ENCODE results near the gene OBSCN. TPM values are rescaled to one million over a fixed set of nuclear protein-coding genes. Genes with fewer than 3 reads are reported as not detected.
A peak's percentile ranks its signal among the peaks of the same experiment; 100 is the strongest.

The OBSCN gene
- total and polyA plus RNA-seq, 9 donors: 184 to 401 (median 297) TPM

DNA sequence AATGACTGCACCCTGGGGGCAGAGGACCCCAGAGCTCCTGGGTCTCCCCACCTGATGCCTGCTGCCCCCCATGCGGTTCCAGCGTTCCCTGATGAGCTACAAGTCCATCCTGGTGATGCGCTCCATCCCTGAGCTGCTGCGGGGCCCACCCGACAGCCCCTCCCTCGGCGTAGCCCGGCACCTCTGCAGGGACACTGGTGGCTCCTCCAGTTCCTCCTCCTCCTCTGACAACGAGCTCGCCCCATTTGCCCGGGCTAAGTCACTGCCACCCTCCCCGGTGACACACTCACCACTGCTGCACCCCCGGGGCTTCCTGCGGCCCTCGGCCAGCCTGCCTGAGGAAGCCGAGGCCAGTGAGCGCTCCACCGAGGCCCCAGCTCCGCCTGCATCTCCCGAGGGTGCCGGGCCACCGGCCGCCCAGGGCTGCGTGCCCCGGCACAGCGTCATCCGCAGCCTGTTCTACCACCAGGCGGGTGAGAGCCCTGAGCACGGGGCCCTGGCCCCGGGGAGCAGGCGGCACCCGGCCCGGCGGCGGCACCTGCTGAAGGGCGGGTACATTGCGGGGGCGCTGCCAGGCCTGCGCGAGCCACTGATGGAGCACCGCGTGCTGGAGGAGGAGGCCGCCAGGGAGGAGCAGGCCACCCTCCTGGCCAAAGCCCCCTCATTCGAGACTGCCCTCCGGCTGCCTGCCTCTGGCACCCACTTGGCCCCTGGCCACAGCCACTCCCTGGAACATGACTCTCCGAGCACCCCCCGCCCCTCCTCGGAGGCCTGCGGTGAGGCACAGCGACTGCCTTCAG is 163.3 kb downstream of the OBSCN start:
- Histone ChIP-seq H3K4me1 (ENCODE audit: control insufficient read depth, insufficient read depth, low read length) (peaks cover 71% of the 10 kb centered on the region), H3K36me3 (ENCODE audit: control insufficient read depth, insufficient read depth, low read length) (peaks cover 47% of the 10 kb centered on the region), H3K27me3 (ENCODE audit: control insufficient read depth, insufficient read depth, low read length) (peaks cover 3% of the 10 kb centered on the region), H3K9me3 (replicated peaks; ENCODE audit: control insufficient read depth, low read depth, low read length) (no peaks in the 10 kb centered on the region), H3K4me3 (ENCODE audit: low read length) (no peak overlapping the region), H3K27ac (ENCODE audit: low read length) (no peak overlapping the region)
- no peak for DNase-seq
- 84% methylated on average over 42 of the region's 50 CpGs for WGBS (ENCODE audit: insufficient coverage)

DNA sequence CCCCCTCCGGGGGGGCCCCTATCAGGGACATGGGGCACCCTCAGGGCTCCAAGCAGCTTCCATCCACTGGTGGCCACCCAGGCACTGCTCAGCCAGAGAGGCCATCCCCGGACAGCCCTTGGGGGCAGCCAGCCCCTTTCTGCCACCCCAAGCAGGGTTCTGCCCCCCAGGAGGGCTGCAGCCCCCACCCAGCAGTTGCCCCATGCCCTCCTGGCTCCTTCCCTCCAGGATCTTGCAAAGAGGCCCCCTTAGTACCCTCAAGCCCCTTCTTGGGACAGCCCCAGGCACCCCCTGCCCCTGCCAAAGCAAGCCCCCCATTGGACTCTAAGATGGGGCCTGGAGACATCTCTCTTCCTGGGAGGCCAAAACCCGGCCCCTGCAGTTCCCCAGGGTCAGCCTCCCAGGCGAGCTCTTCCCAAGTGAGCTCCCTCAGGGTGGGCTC is 163.9 kb downstream of the OBSCN start:
- DNase-seq: no peak
- Histone ChIP-seq H3K36me3 (ENCODE audit: control insufficient read depth, insufficient read depth, low read length) (peaks cover 53% of the 10 kb centered on the region), H3K27me3 (ENCODE audit: control insufficient read depth, insufficient read depth, low read length) (peaks cover 3% of the 10 kb centered on the region), H3K4me3 (ENCODE audit: low read length) (no peak overlapping the region), H3K9me3 (replicated peaks; ENCODE audit: control insufficient read depth, low read depth, low read length) (no peaks in the 10 kb centered on the region), H3K27ac (ENCODE audit: low read length) (peak overlapping the region; percentile 13), H3K4me1 (ENCODE audit: control insufficient read depth, insufficient read depth, low read length) (peaks cover 66% of the 10 kb centered on the region)
- WGBS (ENCODE audit: insufficient coverage): 67% methylated on average over 4 of the region's 4 CpGs

DNA sequence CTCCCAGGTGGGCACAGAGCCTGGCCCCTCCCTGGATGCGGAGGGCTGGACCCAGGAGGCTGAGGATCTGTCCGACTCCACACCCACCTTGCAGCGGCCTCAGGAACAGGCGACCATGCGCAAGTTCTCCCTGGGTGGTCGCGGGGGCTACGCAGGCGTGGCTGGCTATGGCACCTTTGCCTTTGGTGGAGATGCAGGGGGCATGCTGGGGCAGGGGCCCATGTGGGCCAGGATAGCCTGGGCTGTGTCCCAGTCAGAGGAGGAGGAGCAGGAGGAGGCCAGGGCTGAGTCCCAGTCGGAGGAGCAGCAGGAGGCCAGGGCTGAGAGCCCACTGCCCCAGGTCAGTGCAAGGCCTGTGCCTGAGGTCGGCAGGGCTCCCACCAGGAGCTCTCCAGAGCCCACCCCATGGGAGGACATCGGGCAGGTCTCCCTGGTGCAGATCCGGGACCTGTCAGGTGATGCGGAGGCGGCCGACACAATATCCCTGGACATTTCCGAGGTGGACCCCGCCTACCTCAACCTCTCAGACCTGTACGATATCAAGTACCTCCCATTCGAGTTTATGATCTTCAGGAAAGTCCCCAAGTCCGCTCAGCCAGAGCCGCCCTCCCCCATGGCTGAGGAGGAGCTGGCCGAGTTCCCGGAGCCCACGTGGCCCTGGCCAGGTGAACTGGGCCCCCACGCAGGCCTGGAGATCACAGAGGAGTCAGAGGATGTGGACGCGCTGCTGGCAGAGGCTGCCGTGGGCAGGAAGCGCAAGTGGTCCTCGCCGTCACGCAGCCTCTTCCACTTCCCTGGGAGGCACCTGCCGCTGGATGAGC is 164.5 kb downstream of the OBSCN start:
- H3K27me3 ChIP-seq (ENCODE audit: control insufficient read depth, insufficient read depth, low read length): peaks cover under 1% of the 10 kb centered on the region
- WGBS (ENCODE audit: insufficient coverage): 50% methylated on average over 32 of the region's 34 CpGs
- H3K27ac ChIP-seq (ENCODE audit: low read length): no peak overlapping the region
- H3K9me3 ChIP-seq (replicated peaks; ENCODE audit: control insufficient read depth, low read depth, low read length): no peaks in the 10 kb centered on the region
- H3K36me3 ChIP-seq (ENCODE audit: control insufficient read depth, insufficient read depth, low read length): peaks cover 56% of the 10 kb centered on the region
- H3K4me1 ChIP-seq (ENCODE audit: control insufficient read depth, insufficient read depth, low read length): peaks cover 60% of the 10 kb centered on the region
- DNase-seq: no peak
- no peak overlapping the region for H3K4me3 ChIP-seq (ENCODE audit: low read length)

DNA sequence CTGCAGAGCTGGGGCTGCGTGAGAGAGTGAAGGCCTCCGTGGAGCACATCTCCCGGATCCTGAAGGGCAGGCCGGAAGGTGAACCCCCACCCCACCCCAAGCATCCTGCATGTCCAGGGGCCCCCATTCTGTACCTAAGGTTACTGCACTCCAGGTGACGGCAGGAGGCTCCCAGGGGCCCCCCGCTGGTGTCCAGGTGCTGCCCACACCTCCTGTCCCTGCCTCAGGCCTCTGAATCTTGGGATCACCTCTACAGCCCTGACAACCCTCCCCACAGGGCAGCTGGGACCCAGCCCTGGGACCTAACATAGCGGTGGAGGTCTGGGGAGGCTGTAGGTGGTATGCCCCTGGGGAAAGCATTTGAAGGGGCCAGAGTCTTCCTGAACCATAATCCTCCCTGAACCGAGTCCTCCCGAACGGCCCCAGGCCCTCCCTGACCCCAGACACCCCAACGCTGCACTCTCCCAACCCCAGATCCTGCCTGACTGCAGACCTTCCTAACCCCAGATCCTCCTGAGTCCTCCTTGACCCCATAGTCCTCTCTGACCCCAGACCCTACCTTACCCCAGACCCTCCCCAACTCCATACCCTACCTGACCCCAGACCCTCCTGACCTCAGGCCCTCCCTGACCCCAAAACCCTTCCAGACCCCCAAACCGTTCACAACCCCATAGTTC is 165.3 kb downstream of the OBSCN start:
- H3K27me3 ChIP-seq (ENCODE audit: control insufficient read depth, insufficient read depth, low read length): no peaks in the 10 kb centered on the region
- no peak for DNase-seq
- H3K4me1 ChIP-seq (ENCODE audit: control insufficient read depth, insufficient read depth, low read length): peaks cover 55% of the 10 kb centered on the region
- H3K4me3 ChIP-seq (ENCODE audit: low read length): no peak overlapping the region
- 56% methylated on average over 8 of the region's 12 CpGs for WGBS (ENCODE audit: insufficient coverage)
- no peak overlapping the region for H3K27ac ChIP-seq (ENCODE audit: low read length)
- H3K9me3 ChIP-seq (replicated peaks; ENCODE audit: control insufficient read depth, low read depth, low read length): no peaks in the 10 kb centered on the region
- peaks cover 55% of the 10 kb centered on the region for H3K36me3 ChIP-seq (ENCODE audit: control insufficient read depth, insufficient read depth, low read length)

DNA sequence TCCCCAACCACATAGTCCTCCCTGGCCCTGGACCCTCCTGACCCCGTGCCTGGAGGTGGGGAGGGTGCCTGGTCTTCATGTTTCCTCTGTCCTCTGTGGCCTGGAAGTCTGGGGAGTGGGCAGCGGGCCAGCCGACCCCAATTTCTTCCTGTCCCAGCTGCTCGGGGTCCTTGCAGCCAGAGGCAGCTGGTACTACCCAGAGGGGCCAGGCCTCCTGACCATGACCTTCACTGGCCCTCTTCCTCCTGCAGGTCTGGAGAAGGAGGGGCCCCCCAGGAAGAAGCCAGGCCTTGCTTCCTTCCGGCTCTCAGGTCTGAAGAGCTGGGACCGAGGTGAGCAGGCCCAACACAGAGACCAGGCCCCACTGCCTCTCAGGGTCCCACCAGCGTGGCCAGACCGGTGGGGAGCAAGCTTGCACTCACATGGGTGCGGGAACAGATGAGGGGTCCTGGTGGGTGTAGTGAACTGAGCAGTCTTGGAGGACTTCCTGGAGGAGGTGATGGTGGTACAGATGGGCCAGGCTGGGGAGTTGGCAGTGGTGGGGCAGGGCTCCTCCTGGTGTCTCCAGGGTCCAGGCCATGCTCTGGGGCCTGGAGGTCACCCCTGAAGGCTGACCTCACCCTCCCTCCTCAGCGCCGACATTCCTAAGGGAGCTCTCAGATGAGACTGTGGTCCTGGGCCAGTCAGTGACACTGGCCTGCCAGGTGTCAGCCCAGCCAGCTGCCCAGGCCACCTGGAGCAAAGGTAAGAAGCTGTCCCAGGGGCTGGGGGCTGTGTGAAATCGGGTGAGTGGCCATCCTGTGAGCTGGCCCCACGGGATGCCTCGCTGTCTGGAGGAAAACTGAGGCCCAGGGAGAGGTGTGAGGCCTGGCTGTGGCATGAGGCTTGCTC is 166.1 kb downstream of the OBSCN start:
- H3K36me3 ChIP-seq (ENCODE audit: control insufficient read depth, insufficient read depth, low read length): peaks cover 52% of the 10 kb centered on the region
- no peak for DNase-seq
- H3K27ac ChIP-seq (ENCODE audit: low read length): peak overlapping the region; percentile 31
- no peak overlapping the region for H3K4me3 ChIP-seq (ENCODE audit: low read length)
- H3K27me3 ChIP-seq (ENCODE audit: control insufficient read depth, insufficient read depth, low read length): peaks cover 2% of the 10 kb centered on the region
- no peaks in the 10 kb centered on the region for H3K9me3 ChIP-seq (replicated peaks; ENCODE audit: control insufficient read depth, low read depth, low read length)
- 79% methylated on average over 12 of the region's 14 CpGs for WGBS (ENCODE audit: insufficient coverage)
- peaks cover 52% of the 10 kb centered on the region for H3K4me1 ChIP-seq (ENCODE audit: control insufficient read depth, insufficient read depth, low read length)

DNA sequence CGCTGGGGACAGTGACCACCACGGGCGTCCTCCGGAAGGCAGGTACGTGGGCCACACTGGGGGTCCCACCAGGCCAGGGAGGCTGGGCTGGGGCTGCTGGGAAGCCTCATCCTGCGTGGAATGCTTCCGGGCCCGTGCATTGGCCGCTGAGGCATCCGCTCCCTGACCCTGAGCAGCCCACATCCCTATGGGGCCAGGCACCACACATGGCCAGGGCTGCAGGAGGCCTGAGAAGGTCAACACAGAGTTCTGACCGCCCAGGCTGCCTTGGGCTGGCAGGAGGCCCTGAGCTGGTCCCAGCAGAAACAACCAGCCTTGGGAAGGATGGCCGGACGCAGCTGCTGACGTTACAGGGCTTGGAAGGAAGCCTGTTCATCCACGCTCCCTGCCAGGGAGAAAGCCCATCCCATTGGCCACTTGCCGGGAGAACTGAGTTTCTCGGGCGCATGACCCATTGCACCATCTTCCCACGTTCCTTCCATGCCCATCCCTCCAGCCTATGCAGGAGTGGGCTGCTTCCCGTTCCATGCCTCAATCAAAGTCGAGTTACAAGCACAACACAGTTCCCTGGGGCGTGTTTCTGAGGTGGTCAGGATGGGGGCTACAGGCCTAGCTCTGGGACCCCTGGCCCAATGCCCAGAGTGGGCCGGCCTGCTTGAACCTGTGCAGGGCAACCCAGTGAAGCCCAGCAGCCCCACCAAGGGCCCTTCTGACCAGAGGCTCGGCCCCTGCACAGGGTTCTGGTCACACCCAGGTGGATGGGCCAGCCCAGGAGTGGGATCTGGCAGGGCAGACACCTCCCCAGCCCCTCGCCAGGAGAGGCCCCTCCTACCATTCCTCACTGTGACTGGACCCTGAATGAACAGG is 167.1 kb downstream of the OBSCN start:
- Histone ChIP-seq H3K4me1 (ENCODE audit: control insufficient read depth, insufficient read depth, low read length) (peaks cover 49% of the 10 kb centered on the region), H3K9me3 (replicated peaks; ENCODE audit: control insufficient read depth, low read depth, low read length) (no peaks in the 10 kb centered on the region), H3K27me3 (ENCODE audit: control insufficient read depth, insufficient read depth, low read length) (peaks cover 8% of the 10 kb centered on the region), H3K36me3 (ENCODE audit: control insufficient read depth, insufficient read depth, low read length) (peaks cover 43% of the 10 kb centered on the region), H3K27ac (ENCODE audit: low read length) (peak overlapping the region; percentile 68), H3K4me3 (ENCODE audit: low read length) (no peak overlapping the region)
- 39% methylated on average over 22 of the region's 25 CpGs for WGBS (ENCODE audit: insufficient coverage)
- peak; percentile 89 for DNase-seq

DNA sequence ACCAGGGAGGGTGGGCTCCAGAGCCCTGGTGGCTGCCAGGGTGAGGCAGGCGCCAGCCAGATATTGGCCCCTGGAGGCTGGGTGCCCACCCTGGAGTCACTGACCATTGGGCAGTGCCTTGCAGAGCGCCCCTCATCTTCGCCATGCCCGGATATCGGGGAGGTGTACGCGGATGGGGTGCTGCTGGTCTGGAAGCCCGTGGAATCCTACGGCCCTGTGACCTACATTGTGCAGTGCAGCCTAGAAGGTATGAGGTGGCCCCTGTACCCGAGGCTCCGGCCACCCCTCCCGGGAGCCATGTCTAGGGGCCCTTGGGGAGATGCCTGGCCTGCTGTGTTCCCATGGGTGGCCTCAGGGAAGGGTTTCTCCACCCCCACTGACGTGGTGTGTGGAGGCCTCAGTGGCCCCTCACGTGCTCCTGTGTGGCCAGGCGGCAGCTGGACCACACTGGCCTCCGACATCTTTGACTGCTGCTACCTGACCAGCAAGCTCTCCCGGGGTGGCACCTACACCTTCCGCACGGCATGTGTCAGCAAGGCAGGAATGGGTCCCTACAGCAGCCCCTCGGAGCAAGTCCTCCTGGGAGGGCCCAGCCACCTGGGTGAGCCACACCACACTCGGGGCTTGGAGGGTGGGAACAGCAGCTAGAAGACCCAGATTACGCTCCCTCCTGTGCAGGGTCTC is 167.9 kb downstream of the OBSCN start:
- no peak for DNase-seq

DNA sequence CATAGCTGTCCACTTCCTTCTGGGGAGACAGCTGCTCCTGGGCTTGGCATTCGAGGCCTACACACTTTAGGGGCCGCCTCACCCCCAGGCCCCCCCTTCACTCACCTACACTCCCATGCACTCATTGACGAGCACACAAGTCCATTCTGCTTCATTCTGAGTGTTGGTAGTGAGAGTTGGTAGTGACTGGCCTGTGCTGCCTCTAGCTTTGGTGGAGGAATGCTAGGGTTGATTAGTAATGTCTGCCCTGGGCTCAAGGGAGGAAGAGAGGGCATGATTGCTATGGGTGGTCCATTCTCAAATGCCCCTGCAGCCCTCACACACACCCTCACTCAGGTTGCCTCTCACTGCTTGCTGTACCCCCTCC is 168.4 kb downstream of the OBSCN start:
- no peak for DNase-seq
- Histone ChIP-seq H3K9me3 (replicated peaks; ENCODE audit: control insufficient read depth, low read depth, low read length) (no peaks in the 10 kb centered on the region), H3K4me1 (ENCODE audit: control insufficient read depth, insufficient read depth, low read length) (peaks cover 38% of the 10 kb centered on the region), H3K36me3 (ENCODE audit: control insufficient read depth, insufficient read depth, low read length) (peaks cover 39% of the 10 kb centered on the region), H3K4me3 (ENCODE audit: low read length) (no peak overlapping the region), H3K27ac (ENCODE audit: low read length) (no peak overlapping the region), H3K27me3 (ENCODE audit: control insufficient read depth, insufficient read depth, low read length) (peaks cover 8% of the 10 kb centered on the region)
- WGBS (ENCODE audit: insufficient coverage): no CpG with 5 or more reads among the region's 3 CpGs

More for the DNA sequence above, 167.9 kb downstream of the OBSCN start:
- peaks cover 39% of the 10 kb centered on the region for H3K36me3 ChIP-seq (ENCODE audit: control insufficient read depth, insufficient read depth, low read length)
- WGBS (ENCODE audit: insufficient coverage): 91% methylated on average over 20 of the region's 22 CpGs
- H3K27me3 ChIP-seq (ENCODE audit: control insufficient read depth, insufficient read depth, low read length): peaks cover 8% of the 10 kb centered on the region
- H3K9me3 ChIP-seq (replicated peaks; ENCODE audit: control insufficient read depth, low read depth, low read length): no peaks in the 10 kb centered on the region
- peak overlapping the region; percentile 68 for H3K27ac ChIP-seq (ENCODE audit: low read length)
- H3K4me3 ChIP-seq (ENCODE audit: low read length): no peak overlapping the region
- H3K4me1 ChIP-seq (ENCODE audit: control insufficient read depth, insufficient read depth, low read length): peaks cover 42% of the 10 kb centered on the region

All from muscle of leg (tissue), 11 donors.